ENCODE data around the gene TNFAIP2.

The TNFAIP2 gene

GRCh38 chr14:103141117-103141796 is 18.0 kb downstream of the TNFAIP2 start:
- no peak overlapping the region for H3K4me3 ChIP-seq (ENCODE audit: control insufficient read depth, low read depth, low read length)
- TF ChIP-seq CTCF (IDR thresholded peaks at IDR 0.05; ENCODE audit: control insufficient read depth, insufficient read depth, low read depth, low read length, missing control alignments) = peak; percentile 74

DNA sequence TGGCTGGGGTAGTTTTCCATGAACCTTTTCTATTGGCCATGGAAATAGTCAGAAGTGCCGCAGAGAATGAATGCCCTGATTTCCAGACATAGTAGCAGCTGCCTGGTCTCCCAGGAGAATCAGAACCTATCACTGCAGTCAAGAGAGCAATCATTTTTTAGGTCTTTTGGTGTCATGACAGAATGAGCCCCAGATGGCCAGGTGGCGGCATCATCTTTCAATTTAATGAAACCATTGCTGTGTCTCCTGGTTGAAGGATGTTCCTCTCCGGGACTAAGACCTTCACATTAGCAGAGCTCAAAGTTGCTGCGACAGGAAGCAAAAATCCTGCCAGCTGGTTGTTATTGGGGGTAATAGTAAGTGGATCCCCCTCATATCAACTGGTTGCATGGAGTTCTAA is 18.8 kb downstream of the TNFAIP2 start:
- no peak overlapping the region for H3K4me3 ChIP-seq (ENCODE audit: control insufficient read depth, low read depth, low read length)
- no peak for TF ChIP-seq CTCF (IDR thresholded peaks at IDR 0.05; ENCODE audit: control insufficient read depth, insufficient read depth, low read depth, low read length, missing control alignments)
- DNase-seq (ENCODE audit: low read depth) = no peak

More at GRCh38 chr14:103141117-103141796, 18.0 kb downstream of the TNFAIP2 start:
- DNase-seq (ENCODE audit: low read depth) = no peak

GRCh38 chr14:103142721-103143302 is 19.6 kb downstream of the TNFAIP2 start:
- no peak for DNase-seq (ENCODE audit: low read depth)
- TF ChIP-seq CTCF (IDR thresholded peaks at IDR 0.05; ENCODE audit: control insufficient read depth, insufficient read depth, low read depth, low read length, missing control alignments) = no peak
- H3K4me3 ChIP-seq (ENCODE audit: control insufficient read depth, low read depth, low read length) = no peak overlapping the region

- DNase-seq (ENCODE audit: low read depth) = no peak
- no peak for TF ChIP-seq CTCF (IDR thresholded peaks at IDR 0.05; ENCODE audit: control insufficient read depth, insufficient read depth, low read depth, low read length, missing control alignments)
- H3K4me3 ChIP-seq (ENCODE audit: control insufficient read depth, low read depth, low read length) = no peak overlapping the region
Measured at GRCh38 chr14:103143506-103143905, 20.2 kb downstream of the TNFAIP2 start.

DNA sequence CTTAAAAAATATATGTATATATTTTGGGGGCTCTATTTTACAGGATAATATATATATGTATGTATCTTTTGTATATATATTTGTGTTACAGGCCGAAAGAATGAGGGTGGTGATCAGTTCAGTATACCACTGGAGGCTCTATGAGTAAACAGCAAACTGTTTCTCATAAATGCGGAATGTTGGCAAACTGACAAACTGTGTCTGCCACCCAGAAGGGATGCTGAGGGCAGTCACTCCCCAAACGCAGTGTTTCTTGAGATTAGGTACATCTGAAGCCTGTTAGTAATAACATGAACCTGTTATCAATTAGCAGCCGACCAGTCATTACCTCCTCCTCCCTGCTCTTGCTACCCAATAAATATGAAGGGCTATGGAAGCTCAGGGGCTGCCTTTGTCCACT is 20.8 kb downstream of the TNFAIP2 start:
- peak; percentile 52 for DNase-seq (ENCODE audit: low read depth)
- H3K4me3 ChIP-seq (ENCODE audit: control insufficient read depth, low read depth, low read length) = no peak overlapping the region
- no peak for TF ChIP-seq CTCF (IDR thresholded peaks at IDR 0.05; ENCODE audit: control insufficient read depth, insufficient read depth, low read depth, low read length, missing control alignments)

GRCh38 chr14:103146141-103146709 is 23.0 kb downstream of the TNFAIP2 start:
- no peak for TF ChIP-seq CTCF (IDR thresholded peaks at IDR 0.05; ENCODE audit: control insufficient read depth, insufficient read depth, low read depth, low read length, missing control alignments)
- DNase-seq (ENCODE audit: low read depth) = no peak
- no peak overlapping the region for H3K4me3 ChIP-seq (ENCODE audit: control insufficient read depth, low read depth, low read length)
